SU-DHL-6 (cell line): ENCODE measurements around the gene MAT2A.

ENCODE experiments used
- H2AFZ ChIP-seq: fragments of 200-600 bp; sonication (generic); 2 replicates; pipeline ENCODE4 v1.6.1; 2014; ENCODE audit warnings: low read depth, mild to moderate bottlenecking, moderate library complexity, mixed read lengths, antibody characterized with exemption, low read length; ENCODE audit not compliant: severe bottlenecking
- H3F3A ChIP-seq: fragments of 200-600 bp; shearing (Covaris generic); 2 replicates; pipeline ENCODE4 v1.6.0; 2016; ENCODE audit warnings: antibody characterized with exemption, mild to moderate bottlenecking; ENCODE audit not compliant: insufficient read depth
- H3K27ac ChIP-seq: fragments of 200-600 bp; sonication (generic); 2 replicates; pipeline ENCODE4 v1.5.1; 2016; ENCODE audit warnings: low read depth, mild to moderate bottlenecking, low read length, moderate library complexity, mixed read lengths
- H3K27me3 ChIP-seq: fragments of 200-600 bp; sonication (generic), shearing (Covaris generic); 2 replicates; pipeline ENCODE4 v1.6.0; 2014; ENCODE audit warnings: mild to moderate bottlenecking, low read length
- H3K36me3 ChIP-seq: fragments of 200-600 bp; sonication (generic); 2 replicates; pipeline ENCODE4 v1.6.1; 2014; ENCODE audit warnings: mild to moderate bottlenecking, low read length, mixed read lengths
- H3K4me2 ChIP-seq: fragments of 300-600, 200-600 bp; shearing (Covaris generic), sonication (generic); 2 replicates; pipeline ENCODE4 v1.6.0; 2014; ENCODE audit warnings: low read length, low read depth, mild to moderate bottlenecking; ENCODE audit not compliant: poor library complexity, severe bottlenecking
- H3K4me3 ChIP-seq: fragments of 200-600 bp; sonication (generic); 2 replicates; pipeline ENCODE4 v1.5.1; 2014; ENCODE audit warnings: antibody characterized with exemption, low read length, mild to moderate bottlenecking, mixed read lengths; ENCODE audit not compliant: insufficient read depth, poor library complexity, severe bottlenecking
- H3K79me2 ChIP-seq: fragments of 200-600 bp; sonication (generic); 2 replicates; pipeline ENCODE4 v1.6.1; 2014; ENCODE audit warnings: mild to moderate bottlenecking, low read length, moderate library complexity; ENCODE audit not compliant: insufficient read depth
- H3K9ac ChIP-seq: fragments of 200-600 bp; sonication (generic); 2 replicates; pipeline ENCODE4 v1.7.0; 2014; ENCODE audit warnings: mild to moderate bottlenecking, low read length
- H3K9me2 ChIP-seq: fragments of 200-600 bp; sonication (generic); replicated peaks from 2 replicates; pipeline ENCODE4 v1.6.1; 2014; ENCODE audit warnings: low read length; ENCODE audit not compliant: insufficient read depth
- H3K9me3 ChIP-seq: fragments of 200-600 bp; sonication (generic); 2 replicates; pipeline ENCODE4 v1.6.1; 2014; ENCODE audit warnings: low read length, mixed read lengths; ENCODE audit not compliant: insufficient read depth
- H4K20me1 ChIP-seq: fragments of 200-600 bp; sonication (generic); 2 replicates; pipeline ENCODE4 v1.6.1; 2014; ENCODE audit warnings: low read depth, mild to moderate bottlenecking, antibody characterized with exemption, low read length, moderate library complexity, mixed read lengths
- CTCF ChIP-seq: fragments of 200-600 bp; sonication (generic); IDR thresholded peaks from one replicate; pipeline ENCODE4 v1.5.1; 2017; ENCODE audit warnings: antibody characterized with exemption, mild to moderate bottlenecking, low read length, moderate library complexity; ENCODE audit not compliant: insufficient read depth, poor library complexity, severe bottlenecking
- EZH2phosphoT487 ChIP-seq: fragments of 200-600 bp; sonication (generic), shearing (Covaris generic); conservative IDR thresholded peaks from 2 replicates; pipeline ENCODE4 v1.6.1; 2018; ENCODE audit warnings: mild to moderate bottlenecking, antibody characterized with exemption, low read length, moderate library complexity, mixed read lengths

Gene MAT2A

DNA sequence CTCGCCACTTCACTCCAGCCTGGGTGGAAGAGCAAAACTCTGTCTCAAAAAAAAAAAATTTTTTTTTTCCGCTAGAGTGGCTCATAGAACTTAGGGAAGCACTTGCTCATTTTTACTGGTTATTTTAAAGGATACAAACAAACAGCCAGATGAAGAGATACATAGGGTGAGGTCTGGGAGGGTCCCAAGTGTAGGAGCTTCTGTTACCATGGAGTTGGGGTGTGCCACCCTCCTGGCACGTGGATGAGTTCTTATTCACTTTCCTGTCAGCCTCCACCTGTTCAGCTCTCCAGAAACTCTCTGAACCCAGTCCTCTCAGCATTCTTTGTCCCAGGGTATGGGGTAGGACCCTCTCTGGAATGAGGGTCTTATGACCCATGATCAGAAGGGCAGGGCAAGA is 4.9 kb upstream of the MAT2A start:
- Histone ChIP-seq H3K9ac (no peak overlapping the region), H3K36me3 (no peaks in the 10 kb centered on the region), H3F3A (peaks cover 9% of the 10 kb centered on the region; the same call in 1 of the 2 replicates), H3K79me2 (peaks cover 8% of the 10 kb centered on the region), H3K4me3 (no peak overlapping the region), H3K27me3 (no peaks in the 10 kb centered on the region), H3K9me2 (no peaks in the 10 kb centered on the region), H3K9me3 (no peaks in the 10 kb centered on the region), H2AFZ (no peak overlapping the region), H3K4me2 (no peak overlapping the region), H3K27ac (no peak overlapping the region), H4K20me1 (no peaks in the 10 kb centered on the region)
- TF ChIP-seq CTCF, result no peak
- TF ChIP-seq EZH2phosphoT487, result no peak

- TF ChIP-seq EZH2phosphoT487 (no peak), CTCF (no peak)
Observed at GRCh38 chr2:85534881-85535280, 4.1 kb upstream of the MAT2A start.

GRCh38 chr2:85536479-85536878 is 2.5 kb upstream of the MAT2A start:
- Histone ChIP-seq H3K9ac (no peak overlapping the region), H3K36me3 (peaks cover 18% of the 10 kb centered on the region), H2AFZ (no peak overlapping the region), H3K9me2 (no peaks in the 10 kb centered on the region), H4K20me1 (peaks cover 18% of the 10 kb centered on the region), H3K4me3 (no peak overlapping the region), H3K27me3 (no peaks in the 10 kb centered on the region), H3K9me3 (no peaks in the 10 kb centered on the region), H3K27ac (no peak overlapping the region), H3K79me2 (peaks cover 31% of the 10 kb centered on the region), H3K4me2 (no peak overlapping the region), H3F3A (peaks cover 27% of the 10 kb centered on the region)
- TF ChIP-seq CTCF, result no peak
- no peak for TF ChIP-seq EZH2phosphoT487

More at GRCh38 chr2:85534881-85535280, 4.1 kb upstream of the MAT2A start:
- Histone ChIP-seq H4K20me1 (peaks cover 2% of the 10 kb centered on the region; the same call in 1 of the 2 replicates), H3K9me2 (no peaks in the 10 kb centered on the region), H3K36me3 (peaks cover 2% of the 10 kb centered on the region; the same call in 1 of the 2 replicates), H2AFZ (no peak overlapping the region), H3K79me2 (peaks cover 15% of the 10 kb centered on the region), H3K4me2 (no peak overlapping the region), H3K4me3 (no peak overlapping the region), H3K9me3 (no peaks in the 10 kb centered on the region), H3F3A (peaks cover 11% of the 10 kb centered on the region), H3K9ac (no peak overlapping the region), H3K27me3 (no peaks in the 10 kb centered on the region), H3K27ac (no peak overlapping the region)
